Liver (tissue), 9 donors: Measurements from ENCODE around the gene SNAPC2. TPM values are rescaled to one million over a fixed set of nuclear protein-coding genes. Genes with fewer than 3 reads are reported as not detected.
"Not testable (repeated sequence)": the region's sequence is repeated elsewhere in the genome, so short reads cannot be mapped to it uniquely, and the experiment has no call there.

Experiments
- DNase-seq: peaks from one replicate; pipeline ENCODE4 v3.0.0-alpha.2; 2017; ENCODE audit warnings: low spot score
- H3K27ac ChIP-seq, 2 donors: one replicate each; pipeline ENCODE4 v1.7.0; 2013; ENCODE audit warnings: inconsistent platforms in 2 of 2, low read length in 2 of 2, control low read depth in 1 of 2, low read depth in 1 of 2, mild to moderate bottlenecking in 1 of 2
- H3K27me3 ChIP-seq, 4 donors: one replicate each; pipeline versions ENCODE4 v1.6.1 to v1.7.0; 2013; ENCODE audit warnings: low read length in 3 of 4, inconsistent platforms in 1 of 4, mild to moderate bottlenecking in 1 of 4, moderate library complexity in 1 of 4; ENCODE audit not compliant: control insufficient read depth in 4 of 4, insufficient read depth in 4 of 4
- H3K36me3 ChIP-seq, 4 donors: one replicate each; pipeline versions ENCODE4 v1.6.1 to v1.7.0; 2013; ENCODE audit warnings: low read length in 3 of 4, mild to moderate bottlenecking in 3 of 4, low read depth in 1 of 4, moderate library complexity in 1 of 4; ENCODE audit not compliant: control insufficient read depth in 4 of 4, insufficient read depth in 3 of 4
- H3K4me1 ChIP-seq, 4 donors: one replicate each; pipeline versions ENCODE4 v1.6.1 to v1.7.0; 2013; ENCODE audit warnings: low read length in 3 of 4, mild to moderate bottlenecking in 3 of 4, moderate library complexity in 1 of 4; ENCODE audit not compliant: control insufficient read depth in 4 of 4, insufficient read depth in 4 of 4
- H3K4me3 ChIP-seq, 3 donors: one replicate each; pipeline versions ENCODE4 v1.6.1 to v1.7.0; 2013; ENCODE audit warnings: low read length in 3 of 3, control low read depth in 1 of 3, low read depth in 1 of 3, mild to moderate bottlenecking in 1 of 3
- H3K9ac ChIP-seq, 2 donors: one replicate each; pipeline ENCODE4 v1.7.0; 2013; ENCODE audit warnings: low read length in 2 of 2, mild to moderate bottlenecking in 2 of 2, moderate library complexity in 2 of 2, control low read depth in 1 of 2, low read depth in 1 of 2
- H3K9me3 ChIP-seq, 4 donors: one replicate each; pipeline versions ENCODE4 v1.6.1 to v1.7.0; 2013; ENCODE audit warnings: low read length in 3 of 4; ENCODE audit not compliant: control insufficient read depth in 4 of 4
- CTCF ChIP-seq: fragments of 150-350 bp; IDR thresholded peaks from 2 replicates; pipeline ENCODE4 v1.5.1; 2017; ENCODE audit warnings: improper control_type of control experiment, low read depth, low read length; ENCODE audit not compliant: missing input control
- EGR1 ChIP-seq, 2 donors: IDR thresholded peaks; 2 replicates each; pipeline ENCODE4 v1.6.1; 2016 to 2018; ENCODE audit warnings: antibody characterized with exemption in 2 of 2, low read depth in 2 of 2
- FOXA1 ChIP-seq: IDR thresholded peaks from 2 replicates; pipeline ENCODE4 v1.6.1; 2016; ENCODE audit warnings: antibody characterized with exemption
- FOXA2 ChIP-seq: IDR thresholded peaks from 2 replicates; pipeline ENCODE4 v1.6.1; 2016; ENCODE audit warnings: antibody characterized with exemption
- GABPA ChIP-seq, 2 donors: IDR thresholded peaks in 1 of 2; conservative IDR thresholded peaks in 1 of 2; 2 replicates each; pipeline ENCODE4 v1.6.1; 2016; ENCODE audit warnings: antibody characterized with exemption in 2 of 2, mild to moderate bottlenecking in 1 of 2, moderate library complexity in 1 of 2
- HNF4A ChIP-seq, 2 donors: conservative IDR thresholded peaks; 2 replicates each; pipeline ENCODE4 v1.6.1; 2016; ENCODE audit warnings: antibody characterized with exemption in 2 of 2, mild to moderate bottlenecking in 2 of 2
- JUND ChIP-seq, 2 donors: IDR thresholded peaks; 2 replicates each; pipeline ENCODE4 v1.6.1; 2016; ENCODE audit warnings: antibody characterized with exemption in 2 of 2
- MAX ChIP-seq: IDR thresholded peaks from 2 replicates; pipeline ENCODE4 v1.6.1; 2016; ENCODE audit warnings: antibody characterized with exemption
- NR2F2 ChIP-seq: IDR thresholded peaks from 2 replicates; pipeline ENCODE4 v1.6.1; 2016; ENCODE audit warnings: antibody characterized with exemption
- RAD21 ChIP-seq, 2 donors: IDR thresholded peaks; 2 replicates each; pipeline ENCODE4 v1.6.1; 2016; ENCODE audit warnings: antibody characterized with exemption in 2 of 2, mild to moderate bottlenecking in 2 of 2
- TAF1 ChIP-seq: conservative IDR thresholded peaks from 2 replicates; pipeline ENCODE4 v1.6.1; 2016; ENCODE audit warnings: antibody characterized with exemption, mild to moderate bottlenecking
- ZBTB33 ChIP-seq: IDR thresholded peaks from 2 replicates; pipeline ENCODE4 v1.6.1; 2016; ENCODE audit warnings: antibody characterized with exemption
- WGBS: extraction: QIAGEN DNeasy Blood & Tissue Kit; methylation state at CpG from one replicate; pipeline ENCODE4 v1.1.7; 2013; 5-methylcytosine and 5-hydroxymethylcytosine counted together
- polyA plus RNA-seq, 2 donors: library from polyadenylated mRNA; stranded (reverse) in 1 of 2; unstranded in 1 of 2; fragments of 200-250 nt in 1 of 2; fragments of >200 nt in 1 of 2; fragmentation: Nextera tagmentation in 1 of 2; extraction: Ambion mirVana in 1 of 2; gene quantifications; one replicate each; pipeline versions ENCODE4 v1.2.1 to v1.2.3, GENCODE V29; 2013 to 2015
- total RNA-seq, 2 donors: library from RNA; depleted of rRNA; stranded (reverse); fragments of >200 nt; gene quantifications; one replicate each; pipeline ENCODE4 v1.2.3, GENCODE V29; 2014
- donor health status: healthy.
- donor health status: healthy.
- donor health status: healthy.
- donor health status: healthy.
- donor health status: healthy.

Gene SNAPC2
- total and polyA plus RNA-seq, 4 donors: 2.8 to 7.1 (median 3.3) TPM

- Histone ChIP-seq H3K9me3 (no peaks in the 10 kb centered on the region), H3K36me3 (peaks cover 0 to 9% (median 2%) of the 10 kb centered on the region in 4 donors), H3K27me3 (no peaks in the 10 kb centered on the region), H3K4me1 (peaks cover 24 to 61% (median 37%) of the 10 kb centered on the region in 4 donors), H3K27ac (no peak overlapping the region), H3K9ac (no peak overlapping the region), H3K4me3 (peak overlapping the region in 1 of 3 donors; percentile 40)
- TF ChIP-seq FOXA2: no peak
- TF ChIP-seq NR2F2: no peak
- TF ChIP-seq FOXA1: no peak
- no peak for TF ChIP-seq EGR1 (IDR thresholded peaks at IDR 0.05; ENCODE audit: low read depth in 2 of 2)
- TF ChIP-seq RAD21 (IDR thresholded peaks at IDR 0.05): no peak
- no peak for TF ChIP-seq CTCF
- no peak for DNase-seq
- 6% methylated on average over 12 of the region's 12 CpGs for WGBS
Measured at GRCh38 chr19:7916955-7917266, 3.2 kb upstream of the SNAPC2 start.

GRCh38 chr19:7917267-7918061 lies 2.7 kb upstream of the SNAPC2 start:
- DNase-seq: peak; percentile 73
- Histone ChIP-seq H3K27me3 (no peaks in the 10 kb centered on the region), H3K4me1 (peaks cover 24 to 59% (median 37%) of the 10 kb centered on the region in 4 donors), H3K36me3 (peaks cover 0 to 11% (median 2%) of the 10 kb centered on the region in 4 donors), H3K4me3 (peak overlapping the region in 2 of 3 donors; percentile 17 to 40), H3K27ac (peak overlapping the region; percentile 3 to 28), H3K9ac (no peak overlapping the region), H3K9me3 (no peaks in the 10 kb centered on the region)
- 1% methylated on average over 71 of the region's 71 CpGs for WGBS
- TF ChIP-seq RAD21 (IDR thresholded peaks at IDR 0.05): peak in 1 of 2 donors; percentile 55
- TF ChIP-seq EGR1 (IDR thresholded peaks at IDR 0.05; ENCODE audit: low read depth in 2 of 2): no peak
- no peak for TF ChIP-seq GABPA (IDR thresholded peaks at IDR 0.05 in 1 of 2, conservative IDR thresholded peaks at IDR 0.05 in 1 of 2)
- no peak for TF ChIP-seq HNF4A (conservative IDR thresholded peaks at IDR 0.05)
- no peak for TF ChIP-seq TAF1
- peak; percentile 33 for TF ChIP-seq CTCF
- TF ChIP-seq FOXA1: no peak
- no peak for TF ChIP-seq JUND (IDR thresholded peaks at IDR 0.05)
- TF ChIP-seq ZBTB33: no peak
- TF ChIP-seq MAX: no peak

- H3K4me1 ChIP-seq: peaks cover 24 to 58% (median 37%) of the 10 kb centered on the region in 4 donors
- DNase-seq, H3K9ac ChIP-seq, H3K9me3 ChIP-seq, H3K27me3 ChIP-seq: not testable (repeated sequence)
- H3K36me3 ChIP-seq: peaks cover 0 to 12% (median 5%) of the 10 kb centered on the region in 4 donors
- peak overlapping the region; percentile 3 to 28 for H3K27ac ChIP-seq
- peak overlapping the region in 2 of 3 donors; percentile 17 to 97 for H3K4me3 ChIP-seq
- 17% methylated on average over 29 of the region's 29 CpGs for WGBS
Measured at GRCh38 chr19:7918062-7918614, 2.0 kb upstream of the SNAPC2 start.
